Daoy (cell line): ENCODE data around the gene ZPLD1. TPM values are rescaled to one million over a fixed set of nuclear protein-coding genes. Genes with fewer than 3 reads are reported as not detected.

Source experiments
- DNase-seq: peaks from one replicate; pipeline ENCODE4 v3.0.0-alpha.2; 2015; ENCODE audit warnings: low read depth
- total RNA-seq: library from RNA; depleted of rRNA; stranded (reverse); fragments of >200 nt; shearing (Covaris generic); gene quantifications from 2 replicates; pipeline ENCODE4 v1.2.3, GENCODE V29; 2014

ZPLD1 gene
- total RNA-seq, 1 experiment from 2014 or later: 0.06 TPM

DNA sequence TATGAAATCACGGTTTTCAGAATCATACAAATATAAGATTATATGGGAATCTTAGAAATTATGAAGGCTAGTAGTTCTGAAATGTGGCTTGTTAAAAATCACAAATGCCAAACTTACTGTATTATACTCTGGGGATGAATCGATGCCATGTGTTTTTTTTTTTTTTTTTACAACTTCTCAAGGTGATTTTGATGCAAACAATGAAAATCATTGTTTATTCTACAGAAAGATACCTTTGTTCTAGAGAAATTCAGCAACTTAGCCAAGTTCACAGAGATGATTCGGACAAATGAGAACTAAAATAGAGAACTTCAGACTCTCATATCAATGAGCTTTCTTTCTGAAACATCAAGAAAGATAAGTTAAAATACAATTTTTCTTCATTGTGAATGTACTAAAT is 92.0 kb downstream of the ZPLD1 start:
- no peak for DNase-seq

DNA sequence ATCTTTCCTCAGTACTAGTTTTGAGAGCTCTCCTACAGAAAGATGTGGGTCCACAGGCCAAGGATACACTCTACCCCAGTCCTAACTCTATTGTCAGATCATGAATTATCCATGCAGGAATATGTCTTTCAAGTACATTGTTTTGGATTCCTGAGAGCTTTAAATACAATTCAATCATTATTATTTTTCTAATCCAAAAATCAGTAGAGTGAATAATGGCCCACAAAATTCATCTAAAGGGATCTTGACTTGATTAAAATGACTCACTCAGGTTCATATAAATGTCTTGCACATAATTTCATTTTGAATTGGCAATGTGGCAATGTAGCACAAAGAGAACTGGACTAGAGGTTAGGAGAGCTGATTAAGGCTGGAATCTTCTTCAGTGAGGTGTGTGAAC is 93.9 kb downstream of the ZPLD1 start:
- DNase-seq: no peak
